K562 (cell line): ENCODE measurements around the gene METTL14. TPM values are rescaled to one million over a fixed set of nuclear protein-coding genes. Genes with fewer than 3 reads are reported as not detected.

Source experiments
- BACH1 ChIP-seq: fragments of 200-800 bp; sonication (Bioruptor generic); IDR thresholded peaks from 2 replicates; pipeline ENCODE4 v1.6.1; 2016; ENCODE audit warnings: missing genetic modification characterization, missing compliant biosample characterization
- FOXM1 ChIP-seq, 2 experiments: fragments of 450-650 bp in 1 of 2; sonication (generic) in 1 of 2; formaldehyde crosslinking in 1 of 2; IDR thresholded peaks; 2 replicates each; pipeline versions ENCODE4 v1.6.1 to v1.9.0; 2017 to 2022; ENCODE audit warnings: low read depth in 2 of 2, mild to moderate bottlenecking in 2 of 2, missing genetic modification reagents in 1 of 2, moderate library complexity in 1 of 2
- PHF21A ChIP-seq: fragments of 450-650 bp; IDR thresholded peaks from 2 replicates; pipeline ENCODE4 v1.6.1; 2017; ENCODE audit warnings: low read depth, borderline replicate concordance
- REST ChIP-seq, 2 experiments: fragments of 450-650 bp; formaldehyde crosslinking in 1 of 2; IDR thresholded peaks; 2 replicates each; pipeline versions ENCODE4 v1.4.0 to v1.6.1; 2014 to 2020; ENCODE audit warnings: mild to moderate bottlenecking in 2 of 2, borderline replicate concordance in 1 of 2, low read depth in 1 of 2
- SETDB1 ChIP-seq: IDR thresholded peaks from one replicate; pipeline ENCODE4 v1.6.1; 2012; ENCODE audit warnings: low read length, control low read depth, inconsistent platforms
- SIX5 ChIP-seq, 2 experiments: IDR thresholded peaks; 2 replicates each; pipeline ENCODE4 v1.6.1; 2011; ENCODE audit warnings: low read length in 2 of 2, borderline replicate concordance in 1 of 2, low read depth in 1 of 2, mild to moderate bottlenecking in 1 of 2, moderate library complexity in 1 of 2; ENCODE audit not compliant: insufficient read depth in 1 of 2
- SRSF3 ChIP-seq: fragments of 200-400 bp; formaldehyde crosslinking; IDR thresholded peaks from 2 replicates; pipeline ENCODE4 v1.6.1; 2016; ENCODE audit warnings: mild to moderate bottlenecking, low read length, moderate library complexity; ENCODE audit not compliant: insufficient read depth
- ZBED1 ChIP-seq: IDR thresholded peaks from 2 replicates; pipeline ENCODE4 v1.6.1; 2014
- ZFP30 ChIP-seq: fragments of 250-450 bp; sonication (Bioruptor Pico); IDR thresholded peaks from 2 replicates; pipeline ENCODE4 v1.8.0; 2022; ENCODE audit warnings: moderate library complexity, mild to moderate bottlenecking, inconsistent platforms, borderline replicate concordance
- ZKSCAN8 ChIP-seq: fragments of 200-800 bp; sonication (Bioruptor generic); IDR thresholded peaks from 2 replicates; pipeline ENCODE4 v1.6.1; 2016; ENCODE audit warnings: missing genetic modification characterization, missing compliant biosample characterization
- ZNF354B ChIP-seq: fragments of 250-450 bp; sonication (Bioruptor Pico); IDR thresholded peaks from 2 replicates; pipeline ENCODE4 v1.4.0; 2020
- ZNF449 ChIP-seq: fragments of 250-450 bp; sonication (Bioruptor Pico); IDR thresholded peaks from 2 replicates; pipeline ENCODE4 v1.8.0; 2022; ENCODE audit warnings: moderate library complexity, mild to moderate bottlenecking, inconsistent platforms
- polyA plus RNA-seq, 8 experiments: library from polyadenylated mRNA; depleted of rRNA in 4 of 8; stranded (reverse) in 5 of 8; unstranded in 3 of 8; fragments of >200 nt; fragmentation: Nextera tagmentation in 2 of 8; fragmentation: Illumina TruSeq in 1 of 8; extraction: Ambion mirVana in 2 of 8; extraction: Trizol in 1 of 8; gene quantifications; 2 replicates each; pipeline versions ENCODE4 v1.2.1 to v1.2.3, GENCODE V29; 2011 to 2014; ENCODE audit warnings: inconsistent platforms in 1 of 8, missing spikeins in 1 of 8
- total RNA-seq, 7 experiments: library from RNA; depleted of rRNA in 6 of 7; stranded (reverse); fragments of >200 nt in 6 of 7; fragmentation: Illumina TruSeq in 2 of 7; extraction: Trizol in 2 of 7; gene quantifications; 2 replicates each; pipeline versions ENCODE4 v1.2.1 to v1.2.3, GENCODE V29; 2011 to 2021; ENCODE audit warnings: low replicate concordance in 1 of 7
- TF ChIP-seq, protein P1 (sequence below): fragments of 450-650 bp; formaldehyde crosslinking; IDR thresholded peaks from 2 replicates; pipeline ENCODE4 v1.4.0; 2020; ENCODE audit warnings: mild to moderate bottlenecking

Gene METTL14
- total and polyA plus RNA-seq, 9 of the 15 experiments (the other 6 are each of a cell fraction or from before 2014, with no cell fraction given): 16.7 to 42.4 (median 27.7) TPM

- TF ChIP-seq, protein P1, sequence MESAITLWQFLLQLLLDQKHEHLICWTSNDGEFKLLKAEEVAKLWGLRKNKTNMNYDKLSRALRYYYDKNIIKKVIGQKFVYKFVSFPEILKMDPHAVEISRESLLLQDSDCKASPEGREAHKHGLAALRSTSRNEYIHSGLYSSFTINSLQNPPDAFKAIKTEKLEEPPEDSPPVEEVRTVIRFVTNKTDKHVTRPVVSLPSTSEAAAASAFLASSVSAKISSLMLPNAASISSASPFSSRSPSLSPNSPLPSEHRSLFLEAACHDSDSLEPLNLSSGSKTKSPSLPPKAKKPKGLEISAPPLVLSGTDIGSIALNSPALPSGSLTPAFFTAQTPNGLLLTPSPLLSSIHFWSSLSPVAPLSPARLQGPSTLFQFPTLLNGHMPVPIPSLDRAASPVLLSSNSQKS: no peak
- TF ChIP-seq BACH1 (tag) (no peak), ZFP30 (CRISPR knock-in tag) (no peak), ZBED1 (no peak), SRSF3 (no peak), SETDB1 (no peak), PHF21A (no peak), ZNF449 (CRISPR knock-in tag) (no peak), FOXM1 (IDR thresholded peaks at IDR 0.05; ENCODE audit: low read depth) (peak; percentile 54; the same call in 1 of the 2 replicates), FOXM1 (CRISPR knock-in tag; IDR thresholded peaks at IDR 0.05; ENCODE audit: low read depth) (no peak), ZKSCAN8 (CRISPR knock-in tag) (no peak), SIX5 (IDR thresholded peaks at IDR 0.05; ENCODE audit: borderline replicate concordance in 1 of 2, insufficient read depth in 1 of 2, low read depth in 1 of 2, low read length in 2 of 2) (no peak; a peak in 1 of 4 replicates), ZNF354B (CRISPR knock-in tag) (no peak), REST (IDR thresholded peaks at IDR 0.05; ENCODE audit: borderline replicate concordance) (no peak; the same call in 1 of the 2 replicates), REST (CRISPR knock-in tag; IDR thresholded peaks at IDR 0.05; ENCODE audit: low read depth) (0 out of 2 replicates have a peak, but pooled peaks have one; percentile 41)
These were observed at the start of gene METTL14 (continued) for GRCh38 chr4:118684873-118685811.
